KMS-11 (cell line): ENCODE results near the gene CCND3.

Experiments
- H2AFZ ChIP-seq: fragments of 200-600 bp; sonication (generic); 2 replicates; pipeline ENCODE4 v1.6.1; 2016; ENCODE audit warnings: antibody characterized with exemption, mixed run types, low read depth
- H3K27ac ChIP-seq: fragments of 200-600 bp; sonication (generic); 2 replicates; pipeline ENCODE4 v1.6.1; 2016; ENCODE audit warnings: mild to moderate bottlenecking, mixed run types
- H3K27me3 ChIP-seq: fragments of 200-600 bp; sonication (generic); 2 replicates; pipeline ENCODE4 v1.6.1; 2017; ENCODE audit warnings: mild to moderate bottlenecking, low read depth, mixed run types, moderate library complexity; ENCODE audit not compliant: insufficient read depth
- H3K36me3 ChIP-seq: fragments of 200-600 bp; sonication (generic); 2 replicates; pipeline ENCODE4 v1.6.1; 2017; ENCODE audit warnings: mild to moderate bottlenecking, mixed run types; ENCODE audit not compliant: insufficient read depth
- H3K4me1 ChIP-seq: fragments of 200-600 bp; sonication (generic); 2 replicates; pipeline ENCODE4 v1.6.1; 2016; ENCODE audit warnings: mild to moderate bottlenecking, low read depth, mixed run types; ENCODE audit not compliant: poor library complexity, severe bottlenecking
- H3K4me2 ChIP-seq: fragments of 200-600 bp; sonication (generic); 2 replicates; pipeline ENCODE4 v1.7.0; 2016; ENCODE audit warnings: mild to moderate bottlenecking, mixed run types
- H3K4me3 ChIP-seq: fragments of 200-600 bp; sonication (generic); IDR thresholded peaks from 2 replicates; pipeline ENCODE4 v1.6.1; 2017; ENCODE audit warnings: low read depth, low read length, mixed read lengths; ENCODE audit not compliant: insufficient read depth
- H3K79me2 ChIP-seq: fragments of 200-600 bp; sonication (generic); 2 replicates; pipeline ENCODE4 v1.6.1; 2016; ENCODE audit warnings: low read depth, mixed run types; ENCODE audit not compliant: insufficient read depth
- H3K9ac ChIP-seq: fragments of 200-600 bp; sonication (generic); 2 replicates; pipeline ENCODE4 v1.6.1; 2016; ENCODE audit warnings: mild to moderate bottlenecking, mixed run types
- H4K20me1 ChIP-seq: fragments of 200-600 bp; sonication (generic); 2 replicates; pipeline ENCODE4 v1.6.1; 2016; ENCODE audit warnings: mild to moderate bottlenecking, mixed run types; ENCODE audit not compliant: insufficient read depth
- CTCF ChIP-seq: fragments of 200-600 bp; sonication (generic); conservative IDR thresholded peaks from 2 replicates; pipeline ENCODE4 v1.6.1; 2017; ENCODE audit warnings: low read depth, mild to moderate bottlenecking, antibody characterized with exemption, low read length, moderate library complexity, mixed read lengths

CCND3 gene

DNA sequence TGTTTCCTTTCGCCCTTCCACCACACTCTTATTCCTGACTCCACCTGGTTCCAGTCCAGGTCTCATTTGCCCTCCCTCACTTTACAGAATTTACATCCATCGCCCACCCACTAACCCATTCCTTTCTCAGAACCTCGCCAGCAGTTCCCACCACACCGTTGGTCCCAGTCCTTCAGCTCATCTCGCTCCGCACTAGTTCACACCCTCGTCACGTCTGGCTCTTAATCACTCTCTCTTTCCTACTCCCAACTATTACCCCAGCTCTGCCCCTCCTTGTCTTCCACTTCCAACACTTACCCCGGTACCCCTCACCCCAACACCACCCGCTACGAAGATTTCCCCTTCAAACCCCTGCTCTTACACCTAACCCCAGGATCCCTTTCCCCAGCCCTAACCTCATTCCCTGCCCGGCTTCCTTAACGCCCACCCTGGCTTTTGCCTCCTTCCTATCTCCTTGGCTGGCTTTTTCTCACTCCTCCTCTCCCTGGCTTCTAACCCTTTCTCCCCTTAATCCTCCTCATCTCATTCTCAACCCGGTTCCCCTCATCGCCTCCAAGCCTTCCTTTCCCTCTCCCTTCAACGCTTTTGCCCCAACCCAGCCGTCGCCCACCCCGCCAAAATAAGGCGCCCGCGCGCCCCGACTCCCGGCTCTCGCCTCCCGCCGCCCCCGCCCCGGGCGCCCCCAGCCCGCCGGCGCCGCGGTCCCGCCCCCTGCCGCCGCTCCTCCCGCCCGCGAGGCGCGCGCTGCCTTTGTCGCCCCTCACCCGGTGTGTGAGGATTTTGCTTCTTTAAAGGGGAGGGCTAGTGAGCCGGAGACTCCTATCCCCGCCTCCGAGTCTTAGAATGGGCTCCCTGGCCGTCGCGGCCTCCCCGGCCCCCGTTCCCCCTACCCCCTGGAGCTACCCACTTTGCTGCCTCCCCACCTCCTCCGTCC is 47.0 kb downstream of the CCND3 start:
- Histone ChIP-seq H3K4me2 (peak overlapping the region; percentile 86), H3K27me3 (no peaks in the 10 kb centered on the region; the same call in 1 of the 2 replicates), H3K27ac (no peak overlapping the region), H3K79me2 (no peaks in the 10 kb centered on the region), H3K4me3 (no peak overlapping the region), H3K4me1 (peaks cover 25% of the 10 kb centered on the region), H2AFZ (peak overlapping the region; percentile 41; the same call in 1 of the 2 replicates), H4K20me1 (no peaks in the 10 kb centered on the region), H3K9ac (peak overlapping the region; percentile 68; the same call in 1 of the 2 replicates), H3K36me3 (no peaks in the 10 kb centered on the region)
- no peak for TF ChIP-seq CTCF

DNA sequence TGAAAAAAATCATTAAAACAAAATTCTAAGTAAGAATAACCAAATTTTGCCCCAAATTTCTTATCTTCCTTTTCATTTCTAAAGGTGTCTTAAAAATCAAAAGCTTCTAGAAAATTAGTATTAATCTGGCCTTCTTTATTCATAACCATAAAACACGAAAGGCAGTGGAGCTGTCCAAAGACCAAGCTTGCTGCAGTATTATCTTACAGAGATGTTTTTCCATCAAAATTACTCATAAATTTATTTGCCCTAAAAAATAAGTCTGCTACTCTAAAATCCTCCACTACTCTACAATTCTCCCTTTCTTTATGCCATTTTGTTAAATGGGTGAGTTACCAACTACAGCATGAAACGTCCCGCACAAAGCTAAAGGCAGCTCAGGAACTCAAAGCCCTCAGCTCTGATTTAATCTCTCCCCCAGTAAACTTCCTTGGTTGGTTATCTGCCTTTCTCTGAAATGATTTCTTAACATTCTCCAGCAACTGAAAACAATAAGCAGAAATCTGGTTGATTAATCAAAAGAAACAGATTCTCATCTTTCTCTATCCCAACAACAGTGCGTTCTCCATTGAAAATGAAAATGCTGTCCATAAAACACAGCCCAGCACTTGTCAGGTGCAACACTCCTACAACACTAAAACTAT is 48.6 kb downstream of the CCND3 start:
- Histone ChIP-seq H3K4me3 (no peak overlapping the region), H3K36me3 (no peaks in the 10 kb centered on the region), H4K20me1 (no peaks in the 10 kb centered on the region), H3K4me1 (peaks cover 21% of the 10 kb centered on the region), H3K27me3 (no peaks in the 10 kb centered on the region; the same call in 1 of the 2 replicates), H3K27ac (no peak overlapping the region), H3K4me2 (no peak overlapping the region), H2AFZ (no peak overlapping the region), H3K9ac (no peak overlapping the region), H3K79me2 (no peaks in the 10 kb centered on the region)
- no peak for TF ChIP-seq CTCF

- H3K4me2 ChIP-seq, result no peak overlapping the region
- H3K27me3 ChIP-seq, result no peaks in the 10 kb centered on the region; the same call in 1 of the 2 replicates
- no peaks in the 10 kb centered on the region for H3K36me3 ChIP-seq
- H3K79me2 ChIP-seq, result no peaks in the 10 kb centered on the region
- no peaks in the 10 kb centered on the region for H3K4me1 ChIP-seq
- no peak overlapping the region for H2AFZ ChIP-seq
- no peaks in the 10 kb centered on the region for H4K20me1 ChIP-seq
- H3K27ac ChIP-seq, result no peak overlapping the region
- H3K9ac ChIP-seq, result no peak overlapping the region
- no peak for TF ChIP-seq CTCF
- no peak overlapping the region for H3K4me3 ChIP-seq
Measured at GRCh38 chr6:41887331-41887751, 54.3 kb downstream of the CCND3 start.

DNA sequence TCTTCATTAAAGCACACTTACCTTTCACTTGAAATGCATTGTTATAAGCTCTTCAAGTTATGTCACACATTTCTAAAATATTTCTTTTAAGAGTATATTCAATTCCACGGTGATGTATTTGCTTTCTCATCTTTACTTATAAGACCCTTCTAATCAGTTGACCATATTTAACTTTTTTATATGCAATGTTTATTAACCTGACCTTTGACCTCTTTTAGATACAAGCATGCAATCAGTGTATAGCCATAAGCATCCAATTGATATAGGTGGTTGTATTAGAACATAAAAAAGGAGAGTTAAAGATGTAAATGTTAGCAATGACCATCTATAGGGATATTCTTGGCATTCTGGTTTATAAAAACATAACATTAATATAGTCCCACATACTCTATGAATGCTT is 55.7 kb downstream of the CCND3 start:
- Histone ChIP-seq H3K4me1 (no peaks in the 10 kb centered on the region), H3K36me3 (no peaks in the 10 kb centered on the region), H3K27me3 (no peaks in the 10 kb centered on the region), H3K79me2 (no peaks in the 10 kb centered on the region), H4K20me1 (no peaks in the 10 kb centered on the region), H3K4me3 (no peak overlapping the region), H3K9ac (no peak overlapping the region), H2AFZ (no peak overlapping the region), H3K27ac (no peak overlapping the region), H3K4me2 (no peak overlapping the region)
- TF ChIP-seq CTCF, result no peak
